CD14-positive monocyte (primary cell): Measurements from ENCODE around the gene SYAP1. TPM values are rescaled to one million over a fixed set of nuclear protein-coding genes. Genes with fewer than 3 reads are reported as not detected.

Experiments
- DNase-seq, 3 donors: peaks; one replicate each; pipeline ENCODE4 v3.0.0-alpha.2; 2011 to 2022
- H2AFZ ChIP-seq: 2 replicates; pipeline ENCODE4 v1.6.0; 2012; ENCODE audit warnings: mild to moderate bottlenecking, low read depth, low read length, inconsistent platforms; ENCODE audit not compliant: insufficient read depth, poor library complexity, severe bottlenecking
- H3K27ac ChIP-seq, 2 donors: 1 replicate in 1 of 2; 2 replicates in 1 of 2; pipeline ENCODE4 v1.5.1; 2012 to 2013; ENCODE audit warnings: low read length in 2 of 2, control low read depth in 1 of 2, inconsistent platforms in 1 of 2, low read depth in 1 of 2, mild to moderate bottlenecking in 1 of 2
- H3K27me3 ChIP-seq, 2 donors: one replicate each; pipeline versions ENCODE4 v1.6.0 to v1.6.1; 2011 to 2013; ENCODE audit warnings: low read length in 2 of 2; ENCODE audit not compliant: control insufficient read depth in 2 of 2, insufficient read depth in 2 of 2
- H3K36me3 ChIP-seq, 2 donors: replicated peaks in 1 of 2; 1 replicate in 1 of 2; 2 replicates in 1 of 2; pipeline versions ENCODE4 v1.5.1 to v1.6.1; 2012 to 2013; ENCODE audit warnings: low read length in 2 of 2, control low read depth in 1 of 2, inconsistent platforms in 1 of 2, mild to moderate bottlenecking in 1 of 2; ENCODE audit not compliant: insufficient read depth in 2 of 2, control insufficient read depth in 1 of 2
- H3K4me1 ChIP-seq, 2 donors: 1 replicate in 1 of 2; 2 replicates in 1 of 2; pipeline versions ENCODE4 v1.5.1 to v1.6.1; 2012 to 2013; ENCODE audit warnings: low read length in 2 of 2, control low read depth in 1 of 2, inconsistent platforms in 1 of 2, mild to moderate bottlenecking in 1 of 2, moderate library complexity in 1 of 2; ENCODE audit not compliant: insufficient read depth in 2 of 2, control insufficient read depth in 1 of 2
- H3K4me2 ChIP-seq: replicated peaks from 2 replicates; pipeline ENCODE3; 2012; ENCODE audit warnings: low read length, moderate library complexity, mild to moderate bottlenecking; ENCODE audit not compliant: poor library complexity, severe bottlenecking; ENCODE audit errors: extremely low read depth
- H3K4me3 ChIP-seq, 3 experiments: fragments of 200-600 bp in 1 of 3; sonication (generic) in 1 of 3; replicated peaks in 1 of 3; 1 replicate in 2 of 3; 2 replicates in 1 of 3; pipeline ENCODE4 v1.5.1; 2011 to 2013; ENCODE audit warnings: low read length in 3 of 3, mild to moderate bottlenecking in 3 of 3, control low read depth in 2 of 3, low read depth in 2 of 3, inconsistent platforms in 1 of 3, moderate library complexity in 1 of 3
- H3K79me2 ChIP-seq: 2 replicates; pipeline ENCODE4 v1.6.0; 2012; ENCODE audit warnings: mild to moderate bottlenecking, control low read depth, inconsistent platforms, low read length, moderate library complexity; ENCODE audit not compliant: insufficient read depth
- H3K9ac ChIP-seq: 2 replicates; pipeline ENCODE4 v1.6.0; 2017; ENCODE audit warnings: low read length, mild to moderate bottlenecking; ENCODE audit not compliant: insufficient read depth, poor library complexity, severe bottlenecking
- H3K9me3 ChIP-seq, 2 donors: replicated peaks in 1 of 2; 1 replicate in 1 of 2; 2 replicates in 1 of 2; pipeline versions ENCODE4 v1.5.1 to v1.6.1; 2012 to 2013; ENCODE audit warnings: low read length in 2 of 2, control low read depth in 1 of 2; ENCODE audit not compliant: control insufficient read depth in 1 of 2, insufficient read depth in 1 of 2
- H4K20me1 ChIP-seq: 2 replicates; pipeline ENCODE4 v1.6.0; 2012; ENCODE audit warnings: mild to moderate bottlenecking, low read length, control low read depth, moderate library complexity; ENCODE audit not compliant: insufficient read depth
- H3K27ac Mint-ChIP-seq, 7 donors: one replicate each; pipeline ENCODE4 v1.8.0; 2020; ENCODE audit warnings: mild to moderate bottlenecking in 7 of 7, mixed read lengths in 7 of 7, moderate library complexity in 6 of 7, inconsistent platforms in 2 of 7
- H3K27me3 Mint-ChIP-seq, 3 donors: one replicate each; pipeline ENCODE4 v1.8.0; 2021 to 2022; ENCODE audit warnings: low read depth in 3 of 3, mild to moderate bottlenecking in 3 of 3, mixed read lengths in 3 of 3, moderate library complexity in 3 of 3, inconsistent platforms in 1 of 3
- H3K36me3 Mint-ChIP-seq, 2 donors: one replicate each; pipeline ENCODE4 v1.8.0; 2020; ENCODE audit warnings: mixed read lengths in 2 of 2, inconsistent platforms in 1 of 2, mild to moderate bottlenecking in 1 of 2
- H3K4me1 Mint-ChIP-seq: one replicate; pipeline ENCODE4 v1.8.0; 2020; ENCODE audit warnings: mild to moderate bottlenecking, mixed read lengths
- H3K4me3 Mint-ChIP-seq, 2 donors: one replicate each; pipeline ENCODE4 v1.8.0; 2020; ENCODE audit warnings: mild to moderate bottlenecking in 2 of 2, mixed read lengths in 2 of 2, moderate library complexity in 1 of 2
- H3K9me3 Mint-ChIP-seq, 7 donors: one replicate each; pipeline ENCODE4 v1.8.0; 2020 to 2022; ENCODE audit warnings: mixed read lengths in 7 of 7, mild to moderate bottlenecking in 6 of 7, moderate library complexity in 6 of 7, inconsistent platforms in 2 of 7
- WGBS: methylation state at CpG from one replicate; pipeline ENCODE4 v1.1.5; 2013; ENCODE audit warnings: missing lambda C conversion rate; ENCODE audit not compliant: insufficient coverage; 5-methylcytosine and 5-hydroxymethylcytosine counted together
- intact Hi-C, 2 donors: fragments of 100-400 bp; cut with micrococcal nuclease; formaldehyde crosslinking; loops; one replicate each; pipeline versions ENCODE4 v1.15.0 to v1.15.1; 2023
- polyA plus RNA-seq, 3 donors: library from polyadenylated mRNA; depleted of rRNA in 1 of 3; unstranded in 2 of 3; stranded (reverse) in 1 of 3; fragments of 300-500 nt in 2 of 3; fragments of >200 nt in 1 of 3; fragmentation: Illumina TruSeq in 2 of 3; gene quantifications; 1 replicate in 2 of 3; 2 replicates in 1 of 3; pipeline ENCODE4 v1.2.3, GENCODE V29; 2012 to 2021
- TF ChIP-seq, protein P1 (sequence below): fragments of 200-600 bp; IDR thresholded peaks from one replicate; pipeline ENCODE4 v1.8.0; 2022; ENCODE audit warnings: antibody characterized with exemption, mild to moderate bottlenecking

Gene SYAP1
- polyA plus RNA-seq, 3 donors: 4.2 to 9.0 (median 7.1) TPM

DNA sequence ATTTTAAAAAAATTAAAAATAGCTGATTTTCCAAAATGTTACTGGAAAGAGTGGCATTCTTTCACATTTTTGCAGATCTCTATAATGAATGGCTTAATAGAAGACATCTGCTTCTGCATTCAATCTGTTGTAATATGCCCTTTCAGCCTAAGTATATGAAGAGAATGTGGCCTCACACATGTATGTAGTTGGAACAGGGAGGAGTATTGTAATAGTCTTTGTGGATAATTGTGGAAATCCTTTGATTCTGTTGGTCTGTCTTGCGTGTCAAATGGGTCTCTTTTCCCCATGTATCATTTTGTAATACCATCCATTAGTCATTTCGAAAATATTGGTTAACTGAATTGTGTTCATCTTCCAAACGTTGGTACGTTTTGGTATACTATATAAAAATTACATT is 78.4 kb downstream of the SYAP1 start:
- no peaks in the 10 kb centered on the region for H4K20me1 ChIP-seq
- Mint-ChIP-seq H3K27me3 (peaks cover 0 to 10% (median 0%) of the 10 kb centered on the region in 3 donors), H3K4me1 (peaks cover 8% of the 10 kb centered on the region), H3K36me3 (peaks cover 13 to 26% of the 10 kb centered on the region in 2 donors), H3K9me3 (peaks cover 0 to 10% (median 0%) of the 10 kb centered on the region in 7 donors), H3K4me3 (no peak overlapping the region), H3K27ac (peak overlapping the region in 3 of 7 donors; percentile 50 to 76 (median 75))
- H3K9ac ChIP-seq: no peak overlapping the region
- H3K9me3 ChIP-seq: no peaks in the 10 kb centered on the region
- peak overlapping the region in 1 of 2 donors; percentile 23 for H3K27ac ChIP-seq
- no peak overlapping the region for H3K4me3 ChIP-seq
- H3K36me3 ChIP-seq: peaks cover 2 to 12% of the 10 kb centered on the region in 2 donors
- intact Hi-C loops: no loop called here
- H2AFZ ChIP-seq: no peak overlapping the region
- DNase-seq: no peak
- TF ChIP-seq, protein P1, sequence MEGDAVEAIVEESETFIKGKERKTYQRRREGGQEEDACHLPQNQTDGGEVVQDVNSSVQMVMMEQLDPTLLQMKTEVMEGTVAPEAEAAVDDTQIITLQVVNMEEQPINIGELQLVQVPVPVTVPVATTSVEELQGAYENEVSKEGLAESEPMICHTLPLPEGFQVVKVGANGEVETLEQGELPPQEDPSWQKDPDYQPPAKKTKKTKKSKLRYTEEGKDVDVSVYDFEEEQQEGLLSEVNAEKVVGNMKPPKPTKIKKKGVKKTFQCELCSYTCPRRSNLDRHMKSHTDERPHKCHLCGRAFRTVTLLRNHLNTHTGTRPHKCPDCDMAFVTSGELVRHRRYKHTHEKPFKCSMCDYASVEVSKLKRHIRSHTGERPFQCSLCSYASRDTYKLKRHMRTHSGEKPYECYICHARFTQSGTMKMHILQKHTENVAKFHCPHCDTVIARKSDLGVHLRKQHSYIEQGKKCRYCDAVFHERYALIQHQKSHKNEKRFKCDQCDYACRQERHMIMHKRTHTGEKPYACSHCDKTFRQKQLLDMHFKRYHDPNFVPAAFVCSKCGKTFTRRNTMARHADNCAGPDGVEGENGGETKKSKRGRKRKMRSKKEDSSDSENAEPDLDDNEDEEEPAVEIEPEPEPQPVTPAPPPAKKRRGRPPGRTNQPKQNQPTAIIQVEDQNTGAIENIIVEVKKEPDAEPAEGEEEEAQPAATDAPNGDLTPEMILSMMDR: no peak
- no peaks in the 10 kb centered on the region for H3K27me3 ChIP-seq
- H3K4me1 ChIP-seq: no peaks in the 10 kb centered on the region
- no CpG with 5 or more reads among the region's 4 CpGs for WGBS
- peaks cover 14% of the 10 kb centered on the region for H3K79me2 ChIP-seq
- H3K4me2 ChIP-seq: no peak overlapping the region

DNA sequence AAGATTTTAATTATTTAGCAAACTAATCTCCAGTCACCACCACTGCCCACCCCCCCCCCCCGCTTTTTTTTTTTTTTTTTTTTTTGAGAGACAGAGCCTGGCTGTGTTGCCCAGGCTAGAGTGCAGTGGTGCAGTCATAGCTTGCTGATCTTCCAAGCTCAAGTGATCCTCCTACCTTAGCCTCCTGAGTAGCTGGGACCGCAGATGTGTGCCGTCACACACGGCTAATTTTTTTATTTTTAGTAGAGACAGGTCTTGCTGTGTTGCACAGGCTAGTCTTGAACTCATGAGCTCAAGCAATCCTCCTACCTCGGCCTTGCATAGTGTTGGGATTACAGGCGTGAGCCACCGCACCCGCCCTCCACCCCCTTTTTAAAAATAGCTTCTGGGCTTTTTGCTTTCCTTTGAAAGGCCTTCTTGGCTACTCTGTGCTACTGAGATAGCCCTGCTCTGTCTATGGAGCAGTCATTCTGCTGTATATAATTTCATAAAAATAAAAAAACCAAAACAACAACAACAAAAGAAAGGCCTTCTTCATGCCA is 85.6 kb downstream of the SYAP1 start:
- peaks cover 10 to 19% of the 10 kb centered on the region in 2 donors for H3K4me1 ChIP-seq
- Mint-ChIP-seq H3K36me3 (peaks cover 0 to 15% of the 10 kb centered on the region in 2 donors), H3K27ac (no peak overlapping the region), H3K27me3 (peaks cover 0 to 7% (median 0%) of the 10 kb centered on the region in 3 donors), H3K9me3 (peaks cover 0 to 10% (median 0%) of the 10 kb centered on the region in 7 donors), H3K4me1 (peaks cover 14% of the 10 kb centered on the region), H3K4me3 (no peak overlapping the region)
- no peak overlapping the region for H3K27ac ChIP-seq
- H3K9ac ChIP-seq: no peak overlapping the region
- H3K27me3 ChIP-seq: no peaks in the 10 kb centered on the region
- no CpG with 5 or more reads among the region's 8 CpGs for WGBS
- no peak for DNase-seq
- no peak overlapping the region for H3K4me2 ChIP-seq
- no peaks in the 10 kb centered on the region for H4K20me1 ChIP-seq
- no peak overlapping the region for H3K4me3 ChIP-seq
- TF ChIP-seq, protein P1: no peak
- H3K9me3 ChIP-seq: no peaks in the 10 kb centered on the region
- H3K79me2 ChIP-seq: peaks cover 34% of the 10 kb centered on the region
- no peaks in the 10 kb centered on the region for H3K36me3 ChIP-seq
- no peak overlapping the region for H2AFZ ChIP-seq
- intact Hi-C loops: no loop called here
